Duodenal mucosa (tissue), 2 donors: Measurements from ENCODE around the gene C5orf24.
A peak's percentile ranks its signal among the peaks of the same experiment; 100 is the strongest.

Source experiments
- H3K27ac ChIP-seq: one replicate; pipeline ENCODE4 v1.7.0; 2013; ENCODE audit warnings: low read depth, low read length
- H3K27me3 ChIP-seq, 2 donors: one replicate each; pipeline ENCODE4 v1.7.0; 2013; ENCODE audit warnings: low read length in 2 of 2, control low read depth in 1 of 2; ENCODE audit not compliant: insufficient read depth in 2 of 2, control insufficient read depth in 1 of 2
- H3K36me3 ChIP-seq, 2 donors: one replicate each; pipeline ENCODE4 v1.7.0; 2013; ENCODE audit warnings: low read length in 2 of 2, control low read depth in 1 of 2; ENCODE audit not compliant: insufficient read depth in 2 of 2, control insufficient read depth in 1 of 2
- H3K4me1 ChIP-seq, 2 donors: one replicate each; pipeline ENCODE4 v1.7.0; 2013; ENCODE audit warnings: low read length in 2 of 2, control low read depth in 1 of 2; ENCODE audit not compliant: insufficient read depth in 2 of 2, control insufficient read depth in 1 of 2
- H3K4me3 ChIP-seq, 2 donors: one replicate each; pipeline ENCODE4 v1.7.0; 2013; ENCODE audit warnings: low read length in 2 of 2, low read depth in 1 of 2
- H3K9ac ChIP-seq, 2 donors: one replicate each; pipeline ENCODE4 v1.7.0; 2013; ENCODE audit warnings: low read length in 2 of 2, low read depth in 1 of 2
- H3K9me3 ChIP-seq, 2 donors: one replicate each; pipeline ENCODE4 v1.7.0; 2013; ENCODE audit warnings: low read length in 2 of 2, control low read depth in 1 of 2; ENCODE audit not compliant: control insufficient read depth in 1 of 2

C5orf24 gene

DNA sequence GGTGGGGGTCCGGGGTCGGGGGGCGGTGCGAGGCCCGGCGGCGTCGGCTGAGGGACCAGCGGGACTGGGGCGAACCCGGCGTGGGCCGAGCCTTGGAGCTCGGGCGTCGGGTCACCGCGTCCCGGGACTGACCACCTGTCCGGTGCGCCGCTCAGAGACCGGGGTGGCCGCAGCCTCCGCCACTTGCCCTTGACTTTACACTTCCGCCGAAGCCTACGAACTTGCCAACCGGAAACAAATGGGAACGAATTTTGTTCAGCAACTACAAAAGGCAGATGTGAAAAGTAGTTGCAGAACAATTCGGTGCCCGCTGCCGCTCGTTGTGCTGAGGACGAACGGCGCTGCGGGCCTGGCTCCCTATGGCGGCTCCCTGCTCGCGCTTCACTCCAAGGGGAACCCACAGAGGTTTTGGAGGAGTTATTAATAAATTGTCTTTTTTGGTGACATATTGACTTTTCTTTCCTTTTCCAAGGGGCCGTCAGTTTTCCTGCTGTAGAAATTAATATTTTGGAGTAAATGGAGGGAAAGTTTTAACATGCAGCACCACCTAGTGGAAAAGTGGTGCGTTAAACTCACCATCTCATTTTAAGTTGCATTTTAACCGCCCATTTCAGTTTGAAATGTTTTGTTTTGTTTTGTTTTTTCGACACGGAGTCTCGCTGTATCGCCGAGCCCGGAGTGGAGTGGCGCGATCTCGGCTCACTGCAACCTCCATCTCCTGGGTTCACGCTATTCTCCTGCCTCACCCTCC, 59.7 kb downstream of the C5orf24 start:
- H3K9ac ChIP-seq = peak overlapping the region; percentile 72 to 76
- peak overlapping the region; percentile 98 for H3K27ac ChIP-seq
- peaks cover 5 to 8% of the 10 kb centered on the region in 2 donors for H3K4me1 ChIP-seq
- peak overlapping the region; percentile 89 for H3K4me3 ChIP-seq
- no peaks in the 10 kb centered on the region for H3K27me3 ChIP-seq
- H3K36me3 ChIP-seq = peaks cover 3 to 11% of the 10 kb centered on the region in 2 donors
- no peaks in the 10 kb centered on the region for H3K9me3 ChIP-seq

DNA sequence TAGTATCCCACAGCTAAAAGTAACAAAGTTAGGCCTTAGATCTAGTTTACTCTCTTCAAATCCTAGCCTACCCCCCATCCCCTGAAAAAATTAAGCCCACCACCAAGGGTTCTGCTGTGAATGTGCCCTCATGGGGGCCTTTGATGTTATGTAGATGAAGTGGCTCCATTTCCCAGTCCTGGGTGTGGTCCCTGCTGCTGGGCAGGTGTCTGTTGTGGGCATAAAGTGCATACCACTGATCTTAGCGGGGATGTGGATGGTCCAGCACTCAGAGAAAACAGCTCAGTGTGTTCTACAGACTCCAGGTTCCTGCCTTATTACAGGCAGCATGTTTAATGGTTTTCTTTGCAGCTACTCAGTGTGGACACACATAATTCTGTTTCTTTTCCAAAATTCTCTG, 61.0 kb downstream of the C5orf24 start:
- Histone ChIP-seq H3K27ac (no peak overlapping the region), H3K27me3 (no peaks in the 10 kb centered on the region), H3K9ac (peak overlapping the region in 1 of 2 donors; percentile 9), H3K9me3 (no peaks in the 10 kb centered on the region), H3K36me3 (peaks cover 8 to 21% of the 10 kb centered on the region in 2 donors), H3K4me3 (peak overlapping the region; percentile 15 to 89), H3K4me1 (peaks cover 5 to 8% of the 10 kb centered on the region in 2 donors)
